Keratinocyte (primary cell): ENCODE measurements around the gene APOA4. TPM values are rescaled to one million over a fixed set of nuclear protein-coding genes. Genes with fewer than 3 reads are reported as not detected.
A peak's percentile ranks its signal among the peaks of the same experiment; 100 is the strongest.

ENCODE experiments used
- DNase-seq: peaks from one replicate; pipeline ENCODE4 v3.0.0-alpha.2; 2011; ENCODE audit warnings: low read depth, missing footprints, low spot score
- FAIRE-seq: peaks from 2 replicates; lab custom pipeline; 2011; peaks lifted over from hg19 to GRCh38; lab: Jason Lieb, UNC
- H2AFZ ChIP-seq: 2 replicates; pipeline ENCODE4 v1.6.0; 2012; ENCODE audit warnings: low read length, control low read depth, inconsistent platforms; ENCODE audit not compliant: control insufficient read depth
- H3K27ac ChIP-seq: 2 replicates; pipeline ENCODE4 v1.5.1; 2011; ENCODE audit warnings: low read length; ENCODE audit not compliant: control insufficient read depth, insufficient read depth
- H3K27me3 ChIP-seq: 3 replicates; pipeline ENCODE4 v1.6.0; 2011; ENCODE audit warnings: low read length; ENCODE audit not compliant: control insufficient read depth, insufficient read depth; ENCODE audit errors: extremely low read depth
- H3K36me3 ChIP-seq, 2 experiments: 2 replicates in 1 of 2; 3 replicates in 1 of 2; pipeline ENCODE4 v1.5.1; 2011; ENCODE audit warnings: low read length in 2 of 2, mild to moderate bottlenecking in 1 of 2; ENCODE audit not compliant: control insufficient read depth in 2 of 2, insufficient read depth in 2 of 2; ENCODE audit errors: extremely low read depth in 1 of 2
- H3K4me1 ChIP-seq: 3 replicates; pipeline ENCODE4 v1.5.1; 2011; ENCODE audit warnings: low read length; ENCODE audit not compliant: control insufficient read depth, insufficient read depth; ENCODE audit errors: extremely low read depth
- H3K4me2 ChIP-seq: 3 replicates; pipeline ENCODE4 v1.6.0; 2011; ENCODE audit warnings: low read depth, low read length; ENCODE audit not compliant: control insufficient read depth, insufficient read depth; ENCODE audit errors: extremely low read depth
- H3K4me3 ChIP-seq, 3 experiments: fragments of 200-600 bp in 1 of 3; sonication (generic) in 1 of 3; 2 replicates in 2 of 3; 3 replicates in 1 of 3; pipeline ENCODE4 v1.5.1; 2011 to 2016; ENCODE audit warnings: low read length in 3 of 3, mild to moderate bottlenecking in 3 of 3, control low read depth in 2 of 3, inconsistent platforms in 1 of 3, low read depth in 1 of 3, mixed read lengths in 1 of 3, mixed run types in 1 of 3, moderate library complexity in 1 of 3; ENCODE audit not compliant: control insufficient read depth in 2 of 3, insufficient read depth in 2 of 3; ENCODE audit errors: extremely low read depth in 1 of 3
- H3K79me2 ChIP-seq: 2 replicates; pipeline ENCODE4 v1.6.0; 2012; ENCODE audit warnings: low read length; ENCODE audit not compliant: control insufficient read depth, insufficient read depth
- H3K9ac ChIP-seq: 3 replicates; pipeline ENCODE4 v1.6.0; 2011; ENCODE audit warnings: low read length; ENCODE audit not compliant: control insufficient read depth, insufficient read depth; ENCODE audit errors: extremely low read depth
- H3K9me1 ChIP-seq: 3 replicates; pipeline ENCODE4 v1.6.0; 2011; ENCODE audit warnings: low read length; ENCODE audit not compliant: control insufficient read depth, insufficient read depth; ENCODE audit errors: extremely low read depth
- H3K9me3 ChIP-seq: 2 replicates; pipeline ENCODE4 v1.5.1; 2012; ENCODE audit warnings: low read depth, low read length; ENCODE audit not compliant: control insufficient read depth
- H4K20me1 ChIP-seq: 3 replicates; pipeline ENCODE4 v1.6.0; 2011; ENCODE audit warnings: low read length; ENCODE audit not compliant: control insufficient read depth, insufficient read depth; ENCODE audit errors: extremely low read depth
- CTCF ChIP-seq, 3 experiments: IDR thresholded peaks in 1 of 3; conservative IDR thresholded peaks in 1 of 3; optimal IDR thresholded peaks in 1 of 3; 2 replicates in 2 of 3; 3 replicates in 1 of 3; pipeline versions ENCODE3 to v1.5.1; 2011; ENCODE audit warnings: low read length in 3 of 3, mild to moderate bottlenecking in 3 of 3, moderate library complexity in 2 of 3, control low read depth in 1 of 3, inconsistent platforms in 1 of 3; ENCODE audit not compliant: insufficient read depth in 2 of 3; ENCODE audit errors: extremely low read depth in 1 of 3
- EZH2 ChIP-seq: IDR thresholded peaks from one replicate; pipeline ENCODE4 v1.6.1; 2012; ENCODE audit warnings: inconsistent platforms, mild to moderate bottlenecking, low read length, moderate library complexity
- dilution Hi-C: fragments of 300-500 bp; cut with MboI; formaldehyde crosslinking; loops from one replicate; pipeline ENCODE4 v1.7.0; 2020; ENCODE audit warnings: low sequenced_read_pairs; ENCODE audit not compliant: extremely low pct_ligation_motif_present
- polyA plus RNA-seq, 5 experiments: library from polyadenylated mRNA; depleted of rRNA in 3 of 5; stranded (reverse) in 3 of 5; stranded (forward) in 1 of 5; unstranded in 1 of 5; fragments of >200 nt; gene quantifications; 1 replicate in 1 of 5; 2 replicates in 3 of 5; 3 replicates in 1 of 5; pipeline versions ENCODE4 v1.2.1 to v1.2.3, GENCODE V29; 2011 to 2012; ENCODE audit warnings: missing spikeins in 2 of 5, low read depth in 1 of 5, low replicate concordance in 1 of 5

The APOA4 gene
- polyA plus RNA-seq, 1 donor (not counting 4 experiments of a cell fraction or from before 2014, with no cell fraction given) = not detected

DNA sequence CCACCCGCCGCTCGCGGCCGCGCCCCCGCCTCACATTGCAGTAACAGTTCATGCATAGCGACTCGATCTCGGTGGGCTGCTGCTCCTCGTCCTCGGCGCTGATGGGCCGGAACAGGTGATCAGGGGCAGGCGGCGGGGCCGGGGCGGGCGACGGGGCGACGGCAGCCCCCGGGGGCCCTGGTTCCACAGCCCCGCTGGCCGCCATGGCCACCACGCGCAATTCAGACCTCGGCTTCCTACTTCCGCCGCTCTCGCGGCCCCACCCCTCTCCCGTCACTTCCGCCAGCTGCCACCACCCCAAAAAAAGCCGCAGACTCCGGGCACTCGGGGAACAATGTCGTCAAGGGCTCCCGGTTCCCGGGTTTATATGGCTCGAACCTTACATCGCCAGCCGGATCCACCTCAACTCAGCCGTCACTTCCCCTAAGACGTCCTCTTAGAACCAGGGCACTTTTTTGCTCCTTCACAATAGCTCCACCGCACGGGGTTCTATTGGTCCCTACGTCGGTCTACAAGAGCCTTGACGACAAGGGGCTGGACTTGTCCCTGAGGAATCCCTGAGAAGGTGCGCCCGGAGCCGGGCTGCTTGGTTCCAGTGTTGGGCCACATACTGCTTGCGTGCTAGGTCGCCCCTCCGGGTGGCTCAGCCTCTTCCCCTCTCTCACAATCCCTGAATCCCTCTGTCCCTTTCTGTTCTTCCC is 35.2 kb downstream of the APOA4 start, which contains the start of gene ZPR1:
Gene ZPR1 (minus strand): TSS at position 238 of the 701 bp plus-strand sequence. CDS start 33 bp downstream, at position 205.
- H3K27me3 ChIP-seq = no peaks in the 10 kb centered on the region
- FAIRE-seq = no peak
- TF ChIP-seq CTCF (optimal IDR thresholded peaks at IDR 0.05 in 1 of 3, IDR thresholded peaks at IDR 0.05 in 1 of 3, conservative IDR thresholded peaks at IDR 0.05 in 1 of 3; ENCODE audit: extremely low read depth in 1 of 3, insufficient read depth in 2 of 3, low read length in 3 of 3) (no peak), EZH2 (no peak)
- dilution Hi-C loops = no loop called here
- H3K4me3 ChIP-seq = peak within 1 kb of the TSS; percentile 88 to 90 (median 89)
- H3K9ac ChIP-seq = peak within 1 kb of the TSS; percentile 84
- peak within 1 kb of the TSS; percentile 98 for H2AFZ ChIP-seq
- H3K4me2 ChIP-seq = peak within 1 kb of the TSS; percentile 97
- H3K27ac ChIP-seq = peak within 1 kb of the TSS; percentile 74
- DNase-seq = no peak
- H3K9me3 ChIP-seq = no peaks in the 10 kb centered on the region
- H3K36me3 ChIP-seq = peaks cover 26 to 34% of the 10 kb centered on the region in 2 experiments
- H3K79me2 ChIP-seq = peaks cover 15% of the 10 kb centered on the region
- peaks cover 23% of the 10 kb centered on the region for H3K4me1 ChIP-seq
- no peaks in the 10 kb centered on the region for H3K9me1 ChIP-seq
- no peaks in the 10 kb centered on the region for H4K20me1 ChIP-seq

DNA sequence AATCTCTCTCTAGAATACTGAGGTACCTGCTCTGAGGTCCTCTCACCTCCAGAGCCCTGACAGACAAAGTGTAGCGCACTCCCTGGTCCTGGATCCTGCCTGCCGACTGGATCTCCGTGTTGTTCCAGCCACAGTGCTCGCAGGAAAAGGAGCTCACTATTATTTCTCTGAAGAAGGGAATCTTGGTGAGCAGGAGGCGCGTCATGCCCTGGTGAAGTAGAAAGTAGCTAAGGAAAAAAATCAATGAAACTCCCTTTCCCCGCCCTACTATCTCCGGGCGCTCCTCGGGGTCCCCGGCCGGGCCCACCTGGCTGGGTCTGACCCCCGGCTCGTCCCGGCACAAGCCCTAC is 35.7 kb downstream of the APOA4 start:
- H3K9me3 ChIP-seq = no peaks in the 10 kb centered on the region
- peak overlapping the region; percentile 74 for H3K27ac ChIP-seq
- no peak for FAIRE-seq
- DNase-seq = no peak
- H3K4me1 ChIP-seq = peaks cover 18% of the 10 kb centered on the region
- peak overlapping the region; percentile 47 for H2AFZ ChIP-seq
- no peaks in the 10 kb centered on the region for H3K9me1 ChIP-seq
- dilution Hi-C loops = no loop called here
- no peaks in the 10 kb centered on the region for H4K20me1 ChIP-seq
- peak overlapping the region; percentile 91 for H3K4me2 ChIP-seq
- H3K27me3 ChIP-seq = no peaks in the 10 kb centered on the region
- H3K9ac ChIP-seq = peak overlapping the region; percentile 84
- H3K36me3 ChIP-seq = peaks cover 27 to 38% of the 10 kb centered on the region in 2 experiments
- no peak for TF ChIP-seq CTCF (optimal IDR thresholded peaks at IDR 0.05 in 1 of 3, IDR thresholded peaks at IDR 0.05 in 1 of 3, conservative IDR thresholded peaks at IDR 0.05 in 1 of 3; ENCODE audit: extremely low read depth in 1 of 3, insufficient read depth in 2 of 3, low read length in 3 of 3)
- peaks cover 15% of the 10 kb centered on the region for H3K79me2 ChIP-seq
- peak overlapping the region; percentile 88 to 90 (median 89) for H3K4me3 ChIP-seq
